RCC 7860 (cell line): ENCODE results near the gene PIK3C2A.

Source experiments
- DNase-seq: peaks from one replicate; pipeline ENCODE4 v3.0.0-alpha.2; 2015; ENCODE audit warnings: low spot score
- FAIRE-seq: peaks from 2 replicates; lab custom pipeline; 2012; peaks lifted over from hg19 to GRCh38; lab: Jason Lieb, UNC

The PIK3C2A gene

GRCh38 chr11:17162376-17162775 lies 45.4 kb downstream of the PIK3C2A start:
- FAIRE-seq = no peak

GRCh38 chr11:17161515-17161914 lies 46.3 kb downstream of the PIK3C2A start:
- FAIRE-seq (no peak), DNase-seq (no peak)

More at GRCh38 chr11:17162376-17162775, 45.4 kb downstream of the PIK3C2A start:
- DNase-seq = no peak

GRCh38 chr11:17159441-17159840 lies 48.3 kb downstream of the PIK3C2A start:
- DNase-seq = no peak
- no peak for FAIRE-seq
